Trophoblast cell (in vitro differentiated cells and primary cell): ENCODE measurements around the gene THYN1.

Source experiments
- DNase-seq, 2 donors: peaks; one replicate each; pipeline ENCODE4 v3.0.0-alpha.2; 2016
- H2AFZ ChIP-seq: 2 replicates; pipeline ENCODE4 v1.6.1; 2013; ENCODE audit warnings: low read length, moderate library complexity, mild to moderate bottlenecking; ENCODE audit not compliant: insufficient read depth, poor library complexity
- H2AK5ac ChIP-seq: 2 replicates; pipeline ENCODE4 v1.6.1; 2013; ENCODE audit warnings: mild to moderate bottlenecking, low read length
- H2BK120ac ChIP-seq: 2 replicates; pipeline ENCODE4 v1.6.1; 2013; ENCODE audit warnings: low read length, mild to moderate bottlenecking, moderate library complexity; ENCODE audit not compliant: insufficient read depth, poor library complexity
- H2BK12ac ChIP-seq: 2 replicates; pipeline ENCODE4 v1.6.1; 2013; ENCODE audit warnings: mild to moderate bottlenecking, low read length, moderate library complexity
- H2BK5ac ChIP-seq: 2 replicates; pipeline ENCODE4 v1.6.1; 2013; ENCODE audit warnings: low read length, low read depth, moderate library complexity, mild to moderate bottlenecking; ENCODE audit not compliant: poor library complexity
- H3K14ac ChIP-seq: 2 replicates; pipeline ENCODE4 v1.6.1; 2013; ENCODE audit warnings: mild to moderate bottlenecking, low read length
- H3K18ac ChIP-seq: 2 replicates; pipeline ENCODE4 v1.6.1; 2013; ENCODE audit warnings: mild to moderate bottlenecking, low read length
- H3K23ac ChIP-seq: 2 replicates; pipeline ENCODE4 v1.6.1; 2013; ENCODE audit warnings: low read length
- H3K27ac ChIP-seq: 2 replicates; pipeline ENCODE4 v1.5.1; 2013; ENCODE audit warnings: low read depth, mild to moderate bottlenecking, inconsistent platforms, low read length, moderate library complexity
- H3K27me3 ChIP-seq: 2 replicates; pipeline ENCODE4 v1.6.1; 2013; ENCODE audit warnings: inconsistent platforms, mild to moderate bottlenecking, low read length, moderate library complexity; ENCODE audit not compliant: insufficient read depth
- H3K36me3 ChIP-seq, 2 experiments: 1 replicate in 1 of 2; 2 replicates in 1 of 2; pipeline ENCODE4 v1.6.1; 2013; ENCODE audit warnings: low read length in 2 of 2, mild to moderate bottlenecking in 2 of 2, moderate library complexity in 1 of 2; ENCODE audit not compliant: insufficient read depth in 2 of 2, control insufficient read depth in 1 of 2
- H3K4ac ChIP-seq: 2 replicates; pipeline ENCODE4 v1.6.1; 2013; ENCODE audit warnings: low read depth, mild to moderate bottlenecking, low read length, moderate library complexity
- H3K4me1 ChIP-seq, 2 experiments: 1 replicate in 1 of 2; 2 replicates in 1 of 2; pipeline ENCODE4 v1.6.1; 2013; ENCODE audit warnings: low read length in 2 of 2, mild to moderate bottlenecking in 2 of 2, moderate library complexity in 1 of 2; ENCODE audit not compliant: insufficient read depth in 2 of 2, control insufficient read depth in 1 of 2
- H3K4me2 ChIP-seq: 2 replicates; pipeline ENCODE4 v1.6.1; 2013; ENCODE audit warnings: inconsistent platforms, mild to moderate bottlenecking, low read length, moderate library complexity
- H3K4me3 ChIP-seq: 2 replicates; pipeline ENCODE4 v1.5.1; 2013; ENCODE audit warnings: mild to moderate bottlenecking, low read depth, low read length, inconsistent platforms
- H3K79me1 ChIP-seq: one replicate; pipeline ENCODE4 v1.6.1; 2013; ENCODE audit warnings: low read length
- H3K79me2 ChIP-seq: 2 replicates; pipeline ENCODE4 v1.6.1; 2013; ENCODE audit warnings: low read length, mild to moderate bottlenecking; ENCODE audit not compliant: control insufficient read depth, insufficient read depth, poor library complexity
- H3K9ac ChIP-seq: 2 replicates; pipeline ENCODE4 v1.6.1; 2013; ENCODE audit warnings: mild to moderate bottlenecking, low read length
- H3K9me3 ChIP-seq: 2 replicates; pipeline ENCODE4 v1.6.1; 2013; ENCODE audit warnings: low read depth, mild to moderate bottlenecking, control low read depth, inconsistent platforms, low read length; ENCODE audit not compliant: insufficient read depth
- H4K12ac ChIP-seq: 2 replicates; pipeline ENCODE4 v1.6.1; 2013; ENCODE audit warnings: low read depth, mild to moderate bottlenecking, low read length, moderate library complexity
- H4K8ac ChIP-seq: 2 replicates; pipeline ENCODE4 v1.6.1; 2013; ENCODE audit warnings: low read depth, mild to moderate bottlenecking, low read length, moderate library complexity
- H4K91ac ChIP-seq: one replicate; pipeline ENCODE4 v1.6.1; 2013; ENCODE audit warnings: low read depth, mild to moderate bottlenecking, low read length, moderate library complexity
- WGBS: extraction: QIAGEN DNeasy Blood & Tissue Kit; methylation state at CpG from one replicate; pipeline ENCODE4 v1.1.7; 2013; ENCODE audit warnings: missing lambda C conversion rate; ENCODE audit not compliant: insufficient read length, insufficient coverage; ENCODE audit errors: extremely low coverage; 5-methylcytosine and 5-hydroxymethylcytosine counted together

Gene THYN1

DNA sequence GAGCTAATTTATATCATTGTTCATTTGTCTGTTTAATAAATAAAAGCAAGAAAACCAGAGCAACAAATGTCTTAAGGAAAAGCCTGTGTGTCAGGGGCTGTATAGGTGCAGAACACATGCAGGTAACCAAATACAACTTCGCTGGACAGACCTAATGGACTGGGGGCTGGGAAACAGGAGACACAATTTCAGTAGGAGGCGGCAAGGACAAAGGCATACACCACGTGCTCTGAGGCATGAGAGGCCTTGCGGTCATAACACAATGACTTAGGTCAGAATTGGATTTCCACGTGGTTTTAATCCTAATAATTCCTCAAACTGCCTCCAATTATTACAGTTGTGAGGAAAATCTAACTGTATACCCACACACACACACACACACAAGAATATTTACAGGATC lies 14.3 kb upstream of the THYN1 start:
- H3K4ac ChIP-seq = no peak overlapping the region
- H3K4me1 ChIP-seq = peaks cover 2 to 5% of the 10 kb centered on the region in 2 experiments
- no peak overlapping the region for H3K23ac ChIP-seq
- H3K4me2 ChIP-seq = no peak overlapping the region
- no peak overlapping the region for H3K4me3 ChIP-seq
- DNase-seq = peak in 1 of 2 donors; percentile 27
- no peak overlapping the region for H2BK12ac ChIP-seq
- no peak overlapping the region for H4K91ac ChIP-seq
- H3K79me1 ChIP-seq = no peaks in the 10 kb centered on the region
- H3K9me3 ChIP-seq = no peaks in the 10 kb centered on the region
- no peak overlapping the region for H2AFZ ChIP-seq
- no peak overlapping the region for H3K9ac ChIP-seq
- H4K12ac ChIP-seq = no peak overlapping the region
- H3K27ac ChIP-seq = no peak overlapping the region
- peaks cover 4 to 6% of the 10 kb centered on the region in 2 experiments for H3K36me3 ChIP-seq
- H4K8ac ChIP-seq = no peak overlapping the region
- H2AK5ac ChIP-seq = no peak overlapping the region
- no CpG with 5 or more reads among the region's 5 CpGs for WGBS
- H2BK120ac ChIP-seq = no peak overlapping the region
- H3K14ac ChIP-seq = no peak overlapping the region
- H3K79me2 ChIP-seq = no peaks in the 10 kb centered on the region
- no peaks in the 10 kb centered on the region for H3K27me3 ChIP-seq
- H2BK5ac ChIP-seq = no peak overlapping the region
- no peak overlapping the region for H3K18ac ChIP-seq

DNA sequence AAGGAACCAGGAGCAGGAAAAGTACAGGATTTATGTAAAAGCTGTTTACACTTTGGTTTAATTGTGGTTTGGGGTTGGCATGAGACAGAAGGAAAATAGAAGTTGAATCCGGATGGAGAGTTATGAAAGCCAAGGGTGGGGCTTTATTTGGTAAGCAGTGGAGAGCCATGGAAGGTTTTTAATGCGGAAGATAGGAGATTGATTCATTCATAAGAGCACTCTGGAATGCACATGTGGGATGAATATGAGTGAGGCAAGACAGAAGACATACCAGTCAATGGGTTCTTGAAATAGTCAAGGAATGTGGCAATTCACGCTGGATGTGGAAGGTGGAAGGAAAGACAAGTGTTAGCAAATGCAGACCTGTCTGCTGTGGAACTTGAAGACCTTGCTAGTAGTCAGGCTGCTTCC lies 13.7 kb upstream of the THYN1 start:
- Histone ChIP-seq H3K4me1 (peaks cover 2 to 5% of the 10 kb centered on the region in 2 experiments), H4K8ac (no peak overlapping the region), H2BK120ac (no peak overlapping the region), H4K12ac (no peak overlapping the region), H3K9me3 (no peaks in the 10 kb centered on the region), H2AK5ac (no peak overlapping the region), H3K79me2 (no peaks in the 10 kb centered on the region), H3K4me2 (no peak overlapping the region), H2BK5ac (no peak overlapping the region), H3K4ac (no peak overlapping the region), H3K4me3 (no peak overlapping the region), H3K27ac (no peak overlapping the region), H3K14ac (no peak overlapping the region), H3K79me1 (no peaks in the 10 kb centered on the region), H2AFZ (no peak overlapping the region), H2BK12ac (no peak overlapping the region), H3K36me3 (peaks cover 7 to 12% of the 10 kb centered on the region in 2 experiments), H4K91ac (no peak overlapping the region), H3K18ac (no peak overlapping the region), H3K27me3 (no peaks in the 10 kb centered on the region), H3K23ac (no peak overlapping the region), H3K9ac (no peak overlapping the region)
- peak; percentile 77 to 95 for DNase-seq
- no CpG with 5 or more reads among the region's 3 CpGs for WGBS

DNA sequence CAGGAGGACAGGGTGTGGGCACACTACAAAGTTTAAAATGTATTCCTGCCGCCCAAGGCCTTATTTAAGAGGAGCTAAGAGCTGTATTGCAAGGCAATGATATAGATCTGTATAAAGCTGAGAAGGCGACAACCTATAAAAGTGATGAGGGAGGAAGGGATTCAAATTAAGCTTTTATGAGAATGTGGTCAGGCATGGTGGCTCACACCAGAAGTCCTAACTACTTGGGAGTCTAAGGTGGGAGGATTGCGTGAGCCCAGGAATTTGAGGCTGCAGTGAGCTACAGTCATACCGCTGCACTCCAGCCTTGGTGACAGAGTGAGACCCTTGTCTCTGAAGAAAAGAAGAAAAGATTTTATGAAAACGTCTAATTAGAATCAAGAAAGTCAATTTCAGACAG lies 13.3 kb upstream of the THYN1 start:
- peaks cover 2 to 5% of the 10 kb centered on the region in 2 experiments for H3K4me1 ChIP-seq
- H2BK5ac ChIP-seq = no peak overlapping the region
- no CpG with 5 or more reads among the region's 5 CpGs for WGBS
- DNase-seq = peak in 1 of 2 donors; percentile 19
- no peak overlapping the region for H3K18ac ChIP-seq
- H3K4me2 ChIP-seq = no peak overlapping the region
- H4K8ac ChIP-seq = no peak overlapping the region
- no peaks in the 10 kb centered on the region for H3K9me3 ChIP-seq
- peaks cover 10 to 16% of the 10 kb centered on the region in 2 experiments for H3K36me3 ChIP-seq
- H3K9ac ChIP-seq = no peak overlapping the region
- H3K4ac ChIP-seq = no peak overlapping the region
- H2BK120ac ChIP-seq = no peak overlapping the region
- H3K4me3 ChIP-seq = no peak overlapping the region
- H2AFZ ChIP-seq = no peak overlapping the region
- no peaks in the 10 kb centered on the region for H3K79me1 ChIP-seq
- no peak overlapping the region for H2AK5ac ChIP-seq
- H4K91ac ChIP-seq = no peak overlapping the region
- no peak overlapping the region for H2BK12ac ChIP-seq
- H3K27ac ChIP-seq = no peak overlapping the region
- no peak overlapping the region for H4K12ac ChIP-seq
- H3K14ac ChIP-seq = no peak overlapping the region
- H3K79me2 ChIP-seq = no peaks in the 10 kb centered on the region
- no peak overlapping the region for H3K23ac ChIP-seq
- H3K27me3 ChIP-seq = no peaks in the 10 kb centered on the region

DNA sequence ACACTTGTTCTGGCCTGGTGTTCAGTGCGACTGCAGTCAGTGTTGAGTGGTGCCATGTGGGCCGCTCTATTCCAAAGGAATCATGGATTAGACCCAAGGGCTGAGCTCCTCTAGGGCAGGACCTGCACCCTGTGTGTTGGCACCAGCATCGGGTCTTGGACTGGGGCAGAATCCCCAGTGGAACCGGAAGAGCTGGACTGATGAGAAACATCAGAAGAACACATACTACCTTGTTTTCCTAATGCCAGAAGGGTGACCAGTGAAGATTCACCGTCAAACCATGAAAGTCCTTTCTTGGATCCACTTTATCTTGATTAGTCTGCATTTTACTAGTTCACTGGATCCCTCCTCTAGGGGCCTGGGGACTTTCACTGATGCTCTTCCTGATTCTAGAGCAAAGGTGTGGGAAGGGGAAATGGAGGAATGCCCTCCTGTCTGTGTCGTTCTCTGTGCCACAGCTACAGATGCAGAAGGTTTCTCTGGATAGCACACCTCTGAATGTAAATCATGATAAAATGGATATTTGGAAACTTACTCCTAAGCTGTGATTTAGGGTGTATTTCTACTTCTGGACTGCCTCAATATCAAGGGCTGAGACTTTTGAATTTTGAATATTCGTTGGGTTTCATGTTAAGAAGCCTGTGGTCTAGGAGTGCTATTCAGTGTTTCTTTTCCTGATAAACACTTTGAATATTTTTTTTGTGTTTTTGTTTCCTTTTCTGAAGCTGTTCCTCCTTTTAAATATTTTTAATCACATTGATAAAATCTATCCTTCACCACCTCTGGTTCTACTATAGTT lies 12.0 kb upstream of the THYN1 start:
- no peak overlapping the region for H2BK120ac ChIP-seq
- no peak overlapping the region for H3K18ac ChIP-seq
- peaks cover 16 to 21% of the 10 kb centered on the region in 2 experiments for H3K36me3 ChIP-seq
- no peak overlapping the region for H2BK5ac ChIP-seq
- peak; percentile 78 to 92 for DNase-seq
- H3K4me1 ChIP-seq = peaks cover 2 to 4% of the 10 kb centered on the region in 2 experiments
- H4K12ac ChIP-seq = no peak overlapping the region
- no peaks in the 10 kb centered on the region for H3K79me1 ChIP-seq
- no peak overlapping the region for H4K8ac ChIP-seq
- no peak overlapping the region for H2AFZ ChIP-seq
- no peak overlapping the region for H3K4me2 ChIP-seq
- no peak overlapping the region for H2BK12ac ChIP-seq
- H3K27me3 ChIP-seq = no peaks in the 10 kb centered on the region
- H3K23ac ChIP-seq = no peak overlapping the region
- no peak overlapping the region for H3K14ac ChIP-seq
- H3K4ac ChIP-seq = no peak overlapping the region
- no peak overlapping the region for H3K27ac ChIP-seq
- H3K9ac ChIP-seq = no peak overlapping the region
- no peaks in the 10 kb centered on the region for H3K79me2 ChIP-seq
- no CpG with 5 or more reads among the region's 7 CpGs for WGBS
- no peaks in the 10 kb centered on the region for H3K9me3 ChIP-seq
- H3K4me3 ChIP-seq = no peak overlapping the region
- H2AK5ac ChIP-seq = no peak overlapping the region
- H4K91ac ChIP-seq = no peak overlapping the region
